Panc1 (cell line): Measurements from ENCODE around the gene ZNF710. TPM values are rescaled to one million over a fixed set of nuclear protein-coding genes. Genes with fewer than 3 reads are reported as not detected.

Experiments used
- ATAC-seq: fragments of 200-7000 bp; cut with Tn5 transposase; 2 replicates; pipeline ENCODE4 v1.9.1; 2020; ENCODE audit warnings: mild to moderate bottlenecking, moderate library complexity
- BruUV-seq: library from RNA; stranded (reverse); fragments of 400-500 nt; replicated peaks from 2 replicates; lab custom pipeline; 2021; lab: Mats Ljungman, UMichigan
- CTCF ChIA-PET: fragments of 300-600 bp; sonication (Branson Sonifier 250); formaldehyde crosslinking; loops from one replicate; lab custom pipeline; 2022; ENCODE audit warnings: antibody characterized with exemption; lab: Charles Lee
- POLR2A ChIA-PET: fragments of 300-600 bp; sonication (Branson Sonifier 250); formaldehyde crosslinking; loops from one replicate; lab custom pipeline; 2022; ENCODE audit warnings: antibody characterized with exemption; lab: Charles Lee
- DNase-seq: peaks from one replicate; pipeline ENCODE4 v3.0.0-alpha.2; 2010; ENCODE audit warnings: low read depth, low spot score
- H3K27ac ChIP-seq: 2 replicates; pipeline ENCODE4 v1.5.1; 2011; ENCODE audit warnings: mild to moderate bottlenecking, low read length, inconsistent platforms
- H3K27me3 ChIP-seq: fragments of 200-500 bp; sonication (Bioruptor generic); 2 replicates; pipeline ENCODE4 v1.6.0; 2014; ENCODE audit warnings: low read length, inconsistent platforms; ENCODE audit not compliant: control insufficient read depth, insufficient read depth
- H3K36me3 ChIP-seq: fragments of 200-500 bp; sonication (Bioruptor generic); 2 replicates; pipeline ENCODE4 v1.5.1; 2014; ENCODE audit warnings: inconsistent platforms, mild to moderate bottlenecking, low read length, moderate library complexity; ENCODE audit not compliant: control insufficient read depth, insufficient read depth
- H3K4me1 ChIP-seq: 2 replicates; pipeline ENCODE4 v1.5.1; 2011; ENCODE audit warnings: inconsistent platforms, mild to moderate bottlenecking, low read length, moderate library complexity; ENCODE audit not compliant: control insufficient read depth, insufficient read depth
- H3K4me3 ChIP-seq, 2 experiments: 2 replicates each; pipeline ENCODE4 v1.5.1; 2011 to 2012; ENCODE audit warnings: low read depth in 2 of 2, low read length in 2 of 2, mild to moderate bottlenecking in 2 of 2, inconsistent platforms in 1 of 2, moderate library complexity in 1 of 2
- H3K9me3 ChIP-seq: fragments of 200-500 bp; sonication (Bioruptor generic); 2 replicates; pipeline ENCODE4 v1.5.1; 2014; ENCODE audit warnings: low read depth, mild to moderate bottlenecking, inconsistent platforms, low read length, moderate library complexity; ENCODE audit not compliant: control insufficient read depth, insufficient read depth
- CTCF ChIP-seq: fragments of 450-650 bp; IDR thresholded peaks from 2 replicates; pipeline ENCODE4 v1.5.1; 2017; ENCODE audit warnings: mild to moderate bottlenecking
- POLR2AphosphoS5 ChIP-seq: IDR thresholded peaks from 2 replicates; pipeline ENCODE4 v1.6.1; 2012; ENCODE audit warnings: mild to moderate bottlenecking, low read depth, low read length, moderate library complexity
- REST ChIP-seq, 2 experiments: IDR thresholded peaks; 2 replicates each; pipeline ENCODE4 v1.6.1; 2011 to 2012; ENCODE audit warnings: low read depth in 2 of 2, control low read depth in 1 of 2, low read length in 1 of 2, mild to moderate bottlenecking in 1 of 2, moderate library complexity in 1 of 2; ENCODE audit not compliant: insufficient read depth in 1 of 2
- SIN3A ChIP-seq: IDR thresholded peaks from 2 replicates; pipeline ENCODE4 v1.6.1; 2012; ENCODE audit warnings: low read depth, mild to moderate bottlenecking, low read length, moderate library complexity, borderline replicate concordance; ENCODE audit not compliant: insufficient read depth
- TCF7L2 ChIP-seq: IDR thresholded peaks from 2 replicates; pipeline ENCODE4 v1.6.1; 2011; ENCODE audit warnings: mild to moderate bottlenecking, low read depth, low read length, inconsistent platforms
- in situ Hi-C: cut with HindIII; loops from 2 replicates; pipeline ENCODE4 v1.10.0; 2016; ENCODE audit warnings: low sequenced_read_pairs, low pct_unique_long_range_greater_than_20kb
- intact Hi-C: fragments of 100-400 bp; cut with micrococcal nuclease; formaldehyde crosslinking; loops from one replicate; pipeline ENCODE4 v1.10.0; 2022; ENCODE audit not compliant: unreplicated experiment
- total RNA-seq: library from RNA; stranded (reverse); gene quantifications from one replicate; pipeline ENCODE4 v1.2.1, GENCODE V29; 2021; ENCODE audit not compliant: unreplicated experiment

The ZNF710 gene
- total RNA-seq, 1 experiment from 2014 or later, result 15.8 TPM

- no peak for DNase-seq
- Histone ChIP-seq H3K9me3 (no peaks in the 10 kb centered on the region), H3K4me1 (no peaks in the 10 kb centered on the region; the same call in 1 of the 2 replicates), H3K27me3 (no peaks in the 10 kb centered on the region), H3K36me3 (no peaks in the 10 kb centered on the region), H3K4me3 (no peak overlapping the region), H3K27ac (no peak overlapping the region)
- in situ Hi-C loops, result no loop called here
- intact Hi-C loops, result no loop called here
- CTCF ChIA-PET, result no interaction called here
- no peak for TF ChIP-seq CTCF
- ATAC-seq, result no peak
- POLR2A ChIA-PET, result no interaction called here
- no TSS peak for BruUV-seq
Measured at GRCh38 chr15:90046911-90047392, 45.8 kb downstream of the ZNF710 start.

GRCh38 chr15:90047956-90048575 lies 46.9 kb downstream of the ZNF710 start:
- Histone ChIP-seq H3K27me3 (no peaks in the 10 kb centered on the region), H3K36me3 (no peaks in the 10 kb centered on the region), H3K4me3 (no peak overlapping the region), H3K4me1 (no peaks in the 10 kb centered on the region; the same call in 1 of the 2 replicates), H3K9me3 (no peaks in the 10 kb centered on the region), H3K27ac (no peak overlapping the region)
- DNase-seq, result no peak
- in situ Hi-C loops (no loop called here), intact Hi-C loops (no loop called here)
- ChIA-PET POLR2A (interaction anchor here (0.7 kb wide), 1 partner anchor 100 kb away, joined by 4 read pairs; no protein-coding TSS in a partner anchor), CTCF (interaction anchor here (0.7 kb wide), 1 partner anchor 174 kb away, joined by 3 read pairs; no protein-coding TSS in a partner anchor)
- no TSS peak for BruUV-seq
- no peak for ATAC-seq
- TF ChIP-seq SIN3A, result no peak
- no peak for TF ChIP-seq TCF7L2
- TF ChIP-seq REST (IDR thresholded peaks at IDR 0.05; ENCODE audit: insufficient read depth in 1 of 2, low read depth in 2 of 2, low read length in 1 of 2), result no peak
- TF ChIP-seq POLR2AphosphoS5, result no peak
- no peak for TF ChIP-seq CTCF
